ENCODE measurements around the gene TRPM1. TPM values are rescaled to one million over a fixed set of nuclear protein-coding genes. Genes with fewer than 3 reads are reported as not detected.

The TRPM1 gene
- polyA plus RNA-seq, 1 donor: not detected

GRCh38 chr15:31125061-31125460 lies 23.5 kb upstream of the TRPM1 start:
- H3K36me3 ChIP-seq (ENCODE audit: control insufficient read depth, insufficient read depth, low read length): no peaks in the 10 kb centered on the region
- no CpG with 5 or more reads among the region's 8 CpGs for WGBS (ENCODE audit: insufficient coverage, low lambda C conversion rate)

GRCh38 chr15:31116423-31117030 lies 15.0 kb upstream of the TRPM1 start:
- Histone ChIP-seq H3K27ac (ENCODE audit: low read length) (no peak overlapping the region), H3K27me3 (ENCODE audit: control insufficient read depth, insufficient read depth, low read length) (no peaks in the 10 kb centered on the region), H3K4me1 (ENCODE audit: control insufficient read depth, insufficient read depth, low read length) (no peaks in the 10 kb centered on the region), H3K9me3 (ENCODE audit: control insufficient read depth, low read depth, low read length) (peaks cover 4% of the 10 kb centered on the region), H3K36me3 (ENCODE audit: control insufficient read depth, insufficient read depth, low read length) (no peaks in the 10 kb centered on the region), H3K4me3 (ENCODE audit: low read length) (no peak overlapping the region)
- DNase-seq: no peak
- WGBS (ENCODE audit: insufficient coverage, low lambda C conversion rate): 67% methylated on average over 2 of the region's 6 CpGs

More at GRCh38 chr15:31125061-31125460, 23.5 kb upstream of the TRPM1 start:
- DNase-seq: no peak
- no peaks in the 10 kb centered on the region for H3K9me3 ChIP-seq (ENCODE audit: control insufficient read depth, low read depth, low read length)
- H3K27ac ChIP-seq (ENCODE audit: low read length): no peak overlapping the region
- H3K27me3 ChIP-seq (ENCODE audit: control insufficient read depth, insufficient read depth, low read length): no peaks in the 10 kb centered on the region
- peaks cover 14% of the 10 kb centered on the region for H3K4me1 ChIP-seq (ENCODE audit: control insufficient read depth, insufficient read depth, low read length)
- H3K4me3 ChIP-seq (ENCODE audit: low read length): no peak overlapping the region

GRCh38 chr15:31111091-31111647 lies 9.6 kb upstream of the TRPM1 start:
- WGBS (ENCODE audit: insufficient coverage, low lambda C conversion rate): no CpG with 5 or more reads among the region's 5 CpGs
- Histone ChIP-seq H3K9me3 (ENCODE audit: control insufficient read depth, low read depth, low read length) (peaks cover 4% of the 10 kb centered on the region), H3K4me3 (ENCODE audit: low read length) (no peak overlapping the region), H3K27me3 (ENCODE audit: control insufficient read depth, insufficient read depth, low read length) (no peaks in the 10 kb centered on the region), H3K36me3 (ENCODE audit: control insufficient read depth, insufficient read depth, low read length) (no peaks in the 10 kb centered on the region), H3K27ac (ENCODE audit: low read length) (no peak overlapping the region), H3K4me1 (ENCODE audit: control insufficient read depth, insufficient read depth, low read length) (no peaks in the 10 kb centered on the region)
- DNase-seq: no peak

GRCh38 chr15:31108836-31109235 lies 7.3 kb upstream of the TRPM1 start:
- Histone ChIP-seq H3K36me3 (ENCODE audit: control insufficient read depth, insufficient read depth, low read length) (no peaks in the 10 kb centered on the region), H3K27me3 (ENCODE audit: control insufficient read depth, insufficient read depth, low read length) (no peaks in the 10 kb centered on the region), H3K9me3 (ENCODE audit: control insufficient read depth, low read depth, low read length) (no peaks in the 10 kb centered on the region), H3K4me1 (ENCODE audit: control insufficient read depth, insufficient read depth, low read length) (no peaks in the 10 kb centered on the region), H3K27ac (ENCODE audit: low read length) (no peak overlapping the region), H3K4me3 (ENCODE audit: low read length) (no peak overlapping the region)
- DNase-seq: no peak
- WGBS (ENCODE audit: insufficient coverage, low lambda C conversion rate): no CpG with 5 or more reads among the region's 4 CpGs

GRCh38 chr15:31106495-31107300 lies 5.2 kb upstream of the TRPM1 start:
- Histone ChIP-seq H3K4me1 (ENCODE audit: control insufficient read depth, insufficient read depth, low read length) (no peaks in the 10 kb centered on the region), H3K9me3 (ENCODE audit: control insufficient read depth, low read depth, low read length) (no peaks in the 10 kb centered on the region), H3K4me3 (ENCODE audit: low read length) (no peak overlapping the region), H3K27ac (ENCODE audit: low read length) (no peak overlapping the region), H3K27me3 (ENCODE audit: control insufficient read depth, insufficient read depth, low read length) (no peaks in the 10 kb centered on the region), H3K36me3 (ENCODE audit: control insufficient read depth, insufficient read depth, low read length) (no peaks in the 10 kb centered on the region)
- no peak for DNase-seq
- WGBS (ENCODE audit: insufficient coverage, low lambda C conversion rate): 78% methylated on average over 3 of the region's 7 CpGs

GRCh38 chr15:31104003-31104402 lies 2.5 kb upstream of the TRPM1 start:
- Histone ChIP-seq H3K27ac (ENCODE audit: low read length) (no peak overlapping the region), H3K9me3 (ENCODE audit: control insufficient read depth, low read depth, low read length) (no peaks in the 10 kb centered on the region), H3K4me1 (ENCODE audit: control insufficient read depth, insufficient read depth, low read length) (no peaks in the 10 kb centered on the region), H3K27me3 (ENCODE audit: control insufficient read depth, insufficient read depth, low read length) (no peaks in the 10 kb centered on the region), H3K36me3 (ENCODE audit: control insufficient read depth, insufficient read depth, low read length) (no peaks in the 10 kb centered on the region), H3K4me3 (ENCODE audit: low read length) (no peak overlapping the region)
- DNase-seq: no peak
- WGBS (ENCODE audit: insufficient coverage, low lambda C conversion rate): no CpG with 5 or more reads among the region's 6 CpGs

GRCh38 chr15:31102374-31103342 lies 1.1 kb upstream of the TRPM1 start:
- H3K27ac ChIP-seq (ENCODE audit: low read length): no peak overlapping the region
- no peak overlapping the region for H3K4me3 ChIP-seq (ENCODE audit: low read length)
- H3K9me3 ChIP-seq (ENCODE audit: control insufficient read depth, low read depth, low read length): no peaks in the 10 kb centered on the region
- no peaks in the 10 kb centered on the region for H3K36me3 ChIP-seq (ENCODE audit: control insufficient read depth, insufficient read depth, low read length)
- H3K27me3 ChIP-seq (ENCODE audit: control insufficient read depth, insufficient read depth, low read length): peaks cover 2% of the 10 kb centered on the region
- H3K4me1 ChIP-seq (ENCODE audit: control insufficient read depth, insufficient read depth, low read length): no peaks in the 10 kb centered on the region
- no peak for DNase-seq
- no CpG with 5 or more reads among the region's 24 CpGs for WGBS (ENCODE audit: insufficient coverage, low lambda C conversion rate)

GRCh38 chr15:31102039-31102321 lies 455 bp upstream of the TRPM1 start:
- no peak overlapping the region for H3K27ac ChIP-seq (ENCODE audit: low read length)
- H3K9me3 ChIP-seq (ENCODE audit: control insufficient read depth, low read depth, low read length): no peaks in the 10 kb centered on the region
- H3K4me1 ChIP-seq (ENCODE audit: control insufficient read depth, insufficient read depth, low read length): no peaks in the 10 kb centered on the region
- no CpG with 5 or more reads among the region's 4 CpGs for WGBS (ENCODE audit: insufficient coverage, low lambda C conversion rate)
- no peak for DNase-seq
- H3K27me3 ChIP-seq (ENCODE audit: control insufficient read depth, insufficient read depth, low read length): peaks cover 2% of the 10 kb centered on the region
- no peak overlapping the region for H3K4me3 ChIP-seq (ENCODE audit: low read length)
- no peaks in the 10 kb centered on the region for H3K36me3 ChIP-seq (ENCODE audit: control insufficient read depth, insufficient read depth, low read length)

GRCh38 chr15:31100738-31101137 lies 787 bp downstream of the TRPM1 start:
- DNase-seq: no peak
- peaks cover 2% of the 10 kb centered on the region for H3K27me3 ChIP-seq (ENCODE audit: control insufficient read depth, insufficient read depth, low read length)
- no peak overlapping the region for H3K27ac ChIP-seq (ENCODE audit: low read length)
- no peak overlapping the region for H3K4me3 ChIP-seq (ENCODE audit: low read length)
- no peaks in the 10 kb centered on the region for H3K36me3 ChIP-seq (ENCODE audit: control insufficient read depth, insufficient read depth, low read length)
- H3K4me1 ChIP-seq (ENCODE audit: control insufficient read depth, insufficient read depth, low read length): no peaks in the 10 kb centered on the region
- WGBS (ENCODE audit: insufficient coverage, low lambda C conversion rate): no CpG with 5 or more reads among the region's 6 CpGs
- H3K9me3 ChIP-seq (ENCODE audit: control insufficient read depth, low read depth, low read length): no peaks in the 10 kb centered on the region
